Stimulated activated CD4-positive, alpha-beta T cell treated with anti-CD3 and anti-CD28 coated beads, Interleukin-1b, Interleukin-23, amount 100 ng/mL, for 24 hours (primary cell): Measurements from ENCODE around the gene ESRP2.

Source experiments
- DNase-seq, 4 experiments: peaks; one replicate each; pipeline ENCODE4 v3.0.0-alpha.2; 2020; ENCODE audit warnings: low read depth in 4 of 4, low spot score in 1 of 4

The ESRP2 gene

GRCh38 chr16:68235887-68236136, at the start of gene ESRP2:
TSS of gene ESRP2 (minus strand) at chr16:68236127. CDS start at chr16:68236045, 82 bp downstream.
- no peak for DNase-seq

- DNase-seq = no peak
Observed at GRCh38 chr16:68285683-68286082, 49.8 kb upstream of the ESRP2 start.

GRCh38 chr16:68284847-68285246, 48.9 kb upstream of the ESRP2 start:
- no peak for DNase-seq

GRCh38 chr16:68283801-68284598, 48.1 kb upstream of the ESRP2 start:
- DNase-seq = no peak

- DNase-seq = no peak
Observed at GRCh38 chr16:68283346-68283745, 47.4 kb upstream of the ESRP2 start.

- no peak for DNase-seq
Observed at GRCh38 chr16:68282064-68282452, 46.1 kb upstream of the ESRP2 start.

GRCh38 chr16:68281368-68282063, 45.6 kb upstream of the ESRP2 start:
- no peak for DNase-seq

GRCh38 chr16:68279726-68280558, 44.0 kb upstream of the ESRP2 start:
- no peak for DNase-seq

- no peak for DNase-seq
Observed at GRCh38 chr16:68276223-68276622, 40.3 kb upstream of the ESRP2 start.

GRCh38 chr16:68275611-68276191, 39.8 kb upstream of the ESRP2 start:
- no peak for DNase-seq

GRCh38 chr16:68274441-68274840, 38.5 kb upstream of the ESRP2 start:
- no peak for DNase-seq

- no peak for DNase-seq
Observed at GRCh38 chr16:68273896-68274295, 38.0 kb upstream of the ESRP2 start.

GRCh38 chr16:68273459-68273858, 37.5 kb upstream of the ESRP2 start:
- no peak for DNase-seq

- no peak for DNase-seq
Observed at GRCh38 chr16:68272507-68273209, 36.7 kb upstream of the ESRP2 start.

- no peak for DNase-seq
Observed at GRCh38 chr16:68270353-68270752, 34.4 kb upstream of the ESRP2 start.

- DNase-seq = no peak
Observed at GRCh38 chr16:68269793-68270192, 33.9 kb upstream of the ESRP2 start.

- no peak for DNase-seq
Observed at GRCh38 chr16:68267612-68268405, 31.9 kb upstream of the ESRP2 start.

GRCh38 chr16:68265078-68265920, 29.4 kb upstream of the ESRP2 start:
- DNase-seq = peak in 2 of 4 experiments; percentile 42 to 47
